ENCODE results near the gene PABPC1L.

- TF ChIP-seq EP300 (IDR thresholded peaks at IDR 0.05) (no peak), JUNB (IDR thresholded peaks at IDR 0.05) (no peak), HDAC2 (IDR thresholded peaks at IDR 0.05) (no peak), ZNF302 (CRISPR knock-in tag; IDR thresholded peaks at IDR 0.05) (no peak)
- TF ChIP-seq, protein P1, sequence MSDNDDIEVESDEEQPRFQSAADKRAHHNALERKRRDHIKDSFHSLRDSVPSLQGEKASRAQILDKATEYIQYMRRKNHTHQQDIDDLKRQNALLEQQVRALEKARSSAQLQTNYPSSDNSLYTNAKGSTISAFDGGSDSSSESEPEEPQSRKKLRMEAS (IDR thresholded peaks at IDR 0.05) = no peak
- TF ChIP-seq, protein P2, sequence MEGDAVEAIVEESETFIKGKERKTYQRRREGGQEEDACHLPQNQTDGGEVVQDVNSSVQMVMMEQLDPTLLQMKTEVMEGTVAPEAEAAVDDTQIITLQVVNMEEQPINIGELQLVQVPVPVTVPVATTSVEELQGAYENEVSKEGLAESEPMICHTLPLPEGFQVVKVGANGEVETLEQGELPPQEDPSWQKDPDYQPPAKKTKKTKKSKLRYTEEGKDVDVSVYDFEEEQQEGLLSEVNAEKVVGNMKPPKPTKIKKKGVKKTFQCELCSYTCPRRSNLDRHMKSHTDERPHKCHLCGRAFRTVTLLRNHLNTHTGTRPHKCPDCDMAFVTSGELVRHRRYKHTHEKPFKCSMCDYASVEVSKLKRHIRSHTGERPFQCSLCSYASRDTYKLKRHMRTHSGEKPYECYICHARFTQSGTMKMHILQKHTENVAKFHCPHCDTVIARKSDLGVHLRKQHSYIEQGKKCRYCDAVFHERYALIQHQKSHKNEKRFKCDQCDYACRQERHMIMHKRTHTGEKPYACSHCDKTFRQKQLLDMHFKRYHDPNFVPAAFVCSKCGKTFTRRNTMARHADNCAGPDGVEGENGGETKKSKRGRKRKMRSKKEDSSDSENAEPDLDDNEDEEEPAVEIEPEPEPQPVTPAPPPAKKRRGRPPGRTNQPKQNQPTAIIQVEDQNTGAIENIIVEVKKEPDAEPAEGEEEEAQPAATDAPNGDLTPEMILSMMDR (IDR thresholded peaks at IDR 0.05) = no peak
These were observed 8.5 kb downstream of the PABPC1L start for GRCh38 chr20:44918342-44918741.

Measured in A549 (cell line).